GM12878 (cell line): ENCODE results near the gene SMYD5. TPM values are rescaled to one million over a fixed set of nuclear protein-coding genes. Genes with fewer than 3 reads are reported as not detected.
A peak's percentile ranks its signal among the peaks of the same experiment; 100 is the strongest.

ENCODE experiments used
- BHLHE40 ChIP-seq, 2 experiments: fragments of 450-650 bp in 1 of 2; IDR thresholded peaks; 2 replicates each; pipeline ENCODE4 v1.6.1; 2011 to 2017; ENCODE audit warnings: low read depth in 2 of 2, borderline replicate concordance in 1 of 2, improper control_type of control experiment in 1 of 2, low read length in 1 of 2, mild to moderate bottlenecking in 1 of 2
- CREM ChIP-seq: IDR thresholded peaks from 2 replicates; pipeline ENCODE4 v1.6.1; 2014; ENCODE audit warnings: antibody characterized with exemption, low read depth
- KLF5 ChIP-seq: fragments of 450-650 bp; IDR thresholded peaks from 2 replicates; pipeline ENCODE4 v1.6.1; 2014; ENCODE audit warnings: mild to moderate bottlenecking; ENCODE audit not compliant: partially characterized antibody
- MLLT1 ChIP-seq: fragments of 450-650 bp; IDR thresholded peaks from 2 replicates; pipeline ENCODE4 v1.6.1; 2016; ENCODE audit warnings: mild to moderate bottlenecking
- MTA2 ChIP-seq: fragments of 450-650 bp; IDR thresholded peaks from 2 replicates; pipeline ENCODE4 v1.6.1; 2016; ENCODE audit warnings: low read depth, mild to moderate bottlenecking, moderate library complexity
- MYC ChIP-seq: IDR thresholded peaks from 2 replicates; pipeline ENCODE4 v1.6.1; 2011; ENCODE audit warnings: mild to moderate bottlenecking, low read length, moderate library complexity, inconsistent platforms; ENCODE audit not compliant: insufficient read depth, insufficient replicate concordance, insufficient read length, severe bottlenecking
- NR2C1 ChIP-seq: fragments of 450-650 bp; IDR thresholded peaks from 2 replicates; pipeline ENCODE4 v1.6.1; 2017; ENCODE audit warnings: antibody characterized with exemption, mild to moderate bottlenecking, moderate library complexity
- NR2C2 ChIP-seq: IDR thresholded peaks from 2 replicates; pipeline ENCODE4 v1.6.1; 2011; ENCODE audit warnings: borderline replicate concordance, low read depth; ENCODE audit not compliant: control insufficient read depth, insufficient read length
- NR2F1 ChIP-seq: fragments of 450-650 bp; conservative IDR thresholded peaks from 2 replicates; pipeline ENCODE4 v1.6.1; 2017; ENCODE audit warnings: mild to moderate bottlenecking
- PAX8 ChIP-seq: fragments of 450-650 bp; IDR thresholded peaks from 2 replicates; pipeline ENCODE4 v1.6.1; 2017; ENCODE audit warnings: mild to moderate bottlenecking, moderate library complexity
- PBX3 ChIP-seq: IDR thresholded peaks from 2 replicates; pipeline ENCODE4 v1.6.1; 2011; ENCODE audit warnings: mild to moderate bottlenecking, low read depth, low read length, moderate library complexity; ENCODE audit not compliant: insufficient replicate concordance
- RELB ChIP-seq: fragments of 450-650 bp; IDR thresholded peaks from 2 replicates; pipeline ENCODE4 v1.6.1; 2017; ENCODE audit warnings: low read depth, mild to moderate bottlenecking, moderate library complexity
- SIN3A ChIP-seq: IDR thresholded peaks from 2 replicates; pipeline ENCODE4 v1.6.1; 2012; ENCODE audit warnings: low read depth, low read length, improper control_type of control experiment
- SKIL ChIP-seq: fragments of 450-650 bp; IDR thresholded peaks from 2 replicates; pipeline ENCODE4 v1.6.1; 2017; ENCODE audit warnings: mild to moderate bottlenecking, low read depth, inconsistent platforms; ENCODE audit not compliant: poor library complexity, severe bottlenecking
- SMARCA5 ChIP-seq: fragments of 450-650 bp; IDR thresholded peaks from 2 replicates; pipeline ENCODE4 v1.6.1; 2017; ENCODE audit warnings: mild to moderate bottlenecking
- SPI1 ChIP-seq: IDR thresholded peaks from 2 replicates; pipeline ENCODE4 v1.6.1; 2011; ENCODE audit warnings: low read depth, mild to moderate bottlenecking, low read length, moderate library complexity, borderline replicate concordance; ENCODE audit not compliant: insufficient read depth
- SREBF2 ChIP-seq: IDR thresholded peaks from 2 replicates; pipeline ENCODE4 v1.6.1; 2012; ENCODE audit warnings: mild to moderate bottlenecking, low read length
- TAF1 ChIP-seq: IDR thresholded peaks from 2 replicates; pipeline ENCODE4 v1.6.1; 2011; ENCODE audit warnings: mild to moderate bottlenecking, low read depth, low read length, borderline replicate concordance
- YY1 ChIP-seq: IDR thresholded peaks from 2 replicates; pipeline ENCODE4 v1.6.1; 2011; ENCODE audit warnings: low read depth, mild to moderate bottlenecking, low read length
- ZNF274 ChIP-seq: IDR thresholded peaks from one replicate; pipeline ENCODE4 v1.8.0; 2011; ENCODE audit not compliant: insufficient read length, insufficient read depth
- polyA plus RNA-seq, 11 experiments: library from polyadenylated mRNA; depleted of rRNA in 4 of 11; unstranded in 6 of 11; stranded (reverse) in 5 of 11; fragments of >200 nt; fragmentation: Nextera tagmentation in 4 of 11; fragmentation: Illumina TruSeq in 1 of 11; extraction: Ambion mirVana in 4 of 11; extraction: Trizol in 1 of 11; gene quantifications; 1 replicate in 1 of 11; 2 replicates in 10 of 11; pipeline versions ENCODE4 v1.2.1 to v1.2.3, GENCODE V29; 2011 to 2016; ENCODE audit warnings: inconsistent platforms in 2 of 11, missing spikeins in 2 of 11, low read depth in 1 of 11
- total RNA-seq, 4 experiments: library from RNA; depleted of rRNA in 3 of 4; stranded (reverse); fragments of >200 nt in 3 of 4; fragmentation: Illumina TruSeq in 1 of 4; extraction: Trizol in 1 of 4; gene quantifications; 2 replicates each; pipeline versions ENCODE4 v1.2.1 to v1.2.3, GENCODE V29; 2013 to 2021

SMYD5 gene
- total and polyA plus RNA-seq, 10 of the 15 experiments (the other 5 are each of a cell fraction or from before 2014, with no cell fraction given), result 6.1 to 35.3 (median 26.4) TPM

DNA sequence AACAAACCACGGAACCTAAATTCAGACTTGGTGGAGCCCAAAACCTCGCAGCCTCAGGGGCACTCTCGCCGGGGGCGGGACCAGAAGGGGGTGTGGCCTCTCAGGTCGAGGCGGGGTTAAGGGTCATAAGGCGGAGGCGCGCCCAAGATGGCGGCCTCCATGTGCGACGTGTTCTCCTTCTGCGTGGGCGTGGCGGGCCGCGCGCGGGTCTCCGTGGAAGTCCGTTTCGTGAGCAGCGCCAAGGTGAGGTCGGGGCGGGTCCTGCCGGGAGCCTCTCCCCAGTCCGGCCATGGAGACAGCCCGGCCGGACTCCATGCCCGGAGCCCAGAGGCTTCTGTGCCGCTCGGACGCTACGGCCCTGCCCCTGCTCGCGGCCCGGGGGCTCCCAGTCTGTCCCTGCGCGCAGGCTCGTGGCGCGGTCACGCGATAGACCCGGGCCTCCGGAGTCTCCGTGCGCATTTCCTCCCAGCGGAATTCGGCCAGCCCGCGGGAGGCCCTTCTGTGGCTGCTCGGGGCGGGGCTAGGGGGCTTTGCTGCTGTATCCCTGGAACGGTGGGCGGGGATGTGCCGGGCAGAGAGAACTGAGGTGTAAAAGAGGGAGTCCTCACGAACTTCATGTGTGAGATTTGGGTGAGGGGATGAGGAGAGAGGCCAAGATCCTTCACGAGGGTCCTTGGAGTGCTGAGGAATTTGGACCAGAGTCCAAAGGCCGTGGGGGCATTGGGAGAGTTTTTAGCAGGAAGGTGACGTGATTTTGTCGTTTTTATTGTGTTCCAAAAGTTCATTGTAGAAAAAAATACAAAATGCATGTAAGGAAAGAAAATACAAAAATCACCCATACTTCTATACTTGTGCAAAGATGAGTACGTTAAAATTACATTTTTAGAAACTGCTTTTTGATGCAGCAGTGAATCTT lies at the start of gene SMYD5 (continued):
- TF ChIP-seq PBX3 (no peak), CREM (0 out of 2 replicates have a peak, but pooled peaks have one; percentile 19), SMARCA5 (no peak; the same call in 1 of the 2 replicates), MLLT1 (no peak; the same call in 1 of the 2 replicates), RELB (peak; percentile 46; the same call in 1 of the 2 replicates), NR2F1 (peak; percentile 95), SREBF2 (no peak), SPI1 (no peak), SKIL (no peak), MYC (peak; percentile 63), TAF1 (peak; percentile 68; the same call in 1 of the 2 replicates), BHLHE40 (IDR thresholded peaks at IDR 0.05; ENCODE audit: borderline replicate concordance in 1 of 2, low read depth in 2 of 2, low read length in 1 of 2) (peak; percentile 75 to 88), ZNF274 (no peak), NR2C2 (peak; percentile 73), YY1 (peak; percentile 99), NR2C1 (peak; percentile 99), KLF5 (peak; percentile 59), MTA2 (peak; percentile 90), SIN3A (peak; percentile 93), PAX8 (no peak)
